GM18909 (cell line): ENCODE results near the gene ARL6IP6.
"Not testable (repeated sequence)": the region's sequence is repeated elsewhere in the genome, so short reads cannot be mapped to it uniquely, and the experiment has no call there.

Experiments
- ATAC-seq: cut with Tn5 transposase; IDR thresholded peaks from one replicate; pipeline ENCODE4 v1.9.1; 2021; ENCODE audit warnings: mild to moderate bottlenecking; ENCODE audit not compliant: unreplicated experiment, poor library complexity

The ARL6IP6 gene

DNA sequence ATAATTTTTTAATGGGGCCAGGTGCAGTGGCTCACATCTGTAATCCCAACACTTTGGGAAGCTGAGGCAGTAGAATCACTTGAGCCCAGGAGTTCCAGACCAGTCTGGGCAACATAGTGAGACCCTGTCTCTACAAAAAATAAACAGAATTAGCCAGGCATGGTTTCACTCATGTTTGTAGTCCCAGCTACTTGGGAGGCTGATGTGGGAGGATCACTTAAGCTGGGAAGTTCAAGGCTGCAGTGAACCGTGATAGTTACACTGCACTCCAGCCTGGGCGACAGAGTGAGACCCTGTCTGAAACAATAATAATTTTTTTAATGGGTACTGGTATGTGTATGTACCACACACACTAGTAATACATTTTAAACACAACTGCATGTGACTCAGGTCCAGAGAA, 2.4 kb downstream of the ARL6IP6 start:
- no peak for ATAC-seq

DNA sequence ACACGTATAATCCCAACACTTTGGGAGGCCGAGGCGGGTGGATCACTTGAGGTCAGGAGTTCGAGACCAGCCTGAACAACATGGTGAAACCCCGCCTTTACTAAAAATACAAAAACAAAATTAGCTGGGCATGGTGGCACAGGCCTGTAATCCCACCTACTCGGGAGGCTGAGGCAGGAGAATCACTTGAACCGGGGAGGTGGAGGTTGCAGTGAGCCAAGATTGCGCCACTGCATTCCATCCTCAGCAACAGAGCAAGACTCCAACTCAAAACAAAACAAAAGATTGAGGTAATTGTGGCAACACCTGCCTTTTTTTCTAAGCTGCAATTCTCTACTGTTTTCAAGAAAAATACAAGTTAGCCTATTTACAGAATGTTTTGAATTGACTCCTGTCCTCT, 4.2 kb downstream of the ARL6IP6 start:
- not testable (repeated sequence) for ATAC-seq

DNA sequence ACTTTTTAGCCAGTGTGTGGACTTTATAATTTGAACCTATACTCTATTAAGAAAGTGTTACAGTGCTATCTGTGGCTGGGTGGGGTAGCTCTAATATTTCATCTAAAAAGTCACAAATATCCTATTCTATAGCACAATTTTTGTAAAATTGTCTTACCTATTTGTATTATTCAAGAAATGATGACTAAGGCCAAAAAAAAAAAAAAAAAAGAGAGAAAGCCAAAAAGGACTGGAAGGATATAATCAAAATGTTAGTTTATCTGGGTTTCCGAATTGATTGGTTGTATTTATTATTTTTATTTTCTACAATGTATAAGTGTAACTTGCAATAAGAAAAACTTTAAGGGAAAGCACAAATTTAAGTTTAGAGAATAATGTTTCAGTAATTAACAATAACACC, 5.5 kb downstream of the ARL6IP6 start:
- no peak for ATAC-seq

DNA sequence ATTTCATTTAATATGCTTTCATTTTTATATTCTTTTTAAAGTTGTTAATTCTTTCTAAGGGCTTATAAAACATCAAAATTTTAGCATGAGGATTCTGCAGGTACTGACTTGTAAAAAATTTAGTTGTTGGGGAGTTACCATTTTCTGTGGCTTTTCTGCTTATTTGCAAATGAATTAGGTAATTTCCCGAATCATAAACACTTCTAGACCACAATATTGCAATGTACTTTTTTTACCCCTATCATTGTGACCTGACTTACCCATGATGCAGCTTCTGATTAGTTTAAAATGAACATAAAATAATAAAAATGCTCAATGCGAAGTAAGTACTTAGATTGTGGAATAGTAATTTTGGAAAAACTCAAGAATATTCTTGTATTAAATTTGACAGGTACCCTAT, 11.4 kb downstream of the ARL6IP6 start:
- no peak for ATAC-seq

DNA sequence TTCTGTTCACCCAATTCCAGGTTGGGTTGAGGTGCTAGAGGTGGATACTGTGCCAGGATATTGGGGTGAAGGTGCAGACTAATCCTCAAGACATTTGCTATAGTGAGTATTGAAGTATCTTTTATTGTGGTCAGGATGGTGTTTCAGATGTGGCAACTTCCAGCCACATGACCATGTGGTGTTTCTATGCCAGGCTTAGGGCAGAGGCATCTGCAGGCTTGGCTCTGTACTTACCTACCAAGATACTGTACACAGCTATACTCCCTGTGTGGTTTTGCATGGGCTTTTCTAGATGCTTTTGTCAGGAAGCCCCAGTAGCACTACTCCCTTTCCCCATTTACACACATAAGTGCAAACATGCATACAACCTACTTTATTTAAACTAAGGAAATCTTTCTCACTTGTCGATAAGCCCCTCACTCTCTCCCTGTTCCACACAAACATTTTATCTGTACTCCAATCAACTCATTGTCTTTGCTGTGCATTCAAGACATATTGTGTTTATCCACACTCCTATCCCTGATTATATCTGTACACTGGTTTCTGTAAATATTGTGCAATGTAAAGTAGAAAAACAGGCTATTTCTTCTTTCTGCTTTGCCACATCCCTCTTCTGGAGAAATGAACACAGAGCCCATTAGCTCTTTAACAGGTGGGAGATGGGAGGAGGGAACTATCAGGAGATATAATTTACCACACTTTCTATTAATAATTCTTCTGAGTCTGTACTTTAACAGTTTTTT, 12.3 kb downstream of the ARL6IP6 start:
- peak; percentile 94 for ATAC-seq

DNA sequence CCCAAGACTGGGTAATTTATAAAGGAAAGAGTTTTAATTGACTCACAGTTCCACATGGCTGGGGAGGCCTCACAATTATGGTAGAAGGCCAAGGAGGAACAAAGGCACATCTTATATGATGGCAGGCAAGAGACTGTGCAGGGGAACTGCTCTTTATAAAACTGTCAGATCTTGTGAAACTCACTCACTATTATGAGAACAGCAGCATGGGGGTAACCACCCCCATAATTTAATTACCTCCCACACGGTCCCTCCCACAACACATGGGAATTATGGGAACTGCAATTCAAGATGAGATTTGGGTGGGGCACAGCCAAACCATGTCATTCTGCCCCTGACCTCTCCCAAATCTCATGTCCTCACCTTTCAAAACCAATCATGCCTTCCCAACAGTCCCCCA, 19.1 kb downstream of the ARL6IP6 start:
- ATAC-seq = not testable (repeated sequence)

DNA sequence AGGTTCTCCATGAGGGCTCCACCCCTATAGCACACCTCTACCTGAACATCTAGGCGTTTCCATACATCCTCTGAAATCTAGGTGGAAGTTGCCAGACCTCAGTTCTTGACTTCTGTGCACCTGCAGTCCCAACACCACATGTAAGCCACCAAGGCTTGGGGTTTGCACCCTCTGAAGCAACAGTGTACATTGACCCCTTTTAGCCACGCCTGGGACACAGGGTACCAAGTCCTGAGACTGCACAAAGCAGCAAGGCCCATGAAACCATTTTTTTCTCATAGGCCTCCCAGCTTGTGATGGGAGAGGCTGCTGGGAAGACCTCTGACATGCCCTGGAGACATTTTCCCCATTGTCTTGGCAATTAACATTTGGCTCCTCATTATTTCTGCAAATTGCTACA, 20.0 kb downstream of the ARL6IP6 start:
- ATAC-seq = no peak

DNA sequence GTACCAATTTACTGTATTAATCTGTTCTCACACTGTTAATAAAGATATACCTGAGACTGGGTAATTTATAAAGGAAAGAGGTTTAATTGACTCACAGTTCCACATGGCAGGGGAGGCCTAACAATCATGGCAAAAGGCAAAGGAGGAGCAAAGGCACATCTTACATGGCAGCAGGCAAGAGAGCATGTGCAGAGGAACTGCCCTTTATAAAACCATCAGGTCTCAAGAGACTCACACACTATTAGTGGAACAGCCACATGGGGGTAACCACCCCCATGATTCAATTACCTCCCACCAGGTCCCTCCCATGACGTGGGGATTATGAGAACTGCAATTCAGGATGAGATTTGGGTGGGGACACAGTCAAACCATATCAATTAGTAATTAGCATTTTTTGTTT, 21.3 kb downstream of the ARL6IP6 start:
- ATAC-seq = not testable (repeated sequence)

DNA sequence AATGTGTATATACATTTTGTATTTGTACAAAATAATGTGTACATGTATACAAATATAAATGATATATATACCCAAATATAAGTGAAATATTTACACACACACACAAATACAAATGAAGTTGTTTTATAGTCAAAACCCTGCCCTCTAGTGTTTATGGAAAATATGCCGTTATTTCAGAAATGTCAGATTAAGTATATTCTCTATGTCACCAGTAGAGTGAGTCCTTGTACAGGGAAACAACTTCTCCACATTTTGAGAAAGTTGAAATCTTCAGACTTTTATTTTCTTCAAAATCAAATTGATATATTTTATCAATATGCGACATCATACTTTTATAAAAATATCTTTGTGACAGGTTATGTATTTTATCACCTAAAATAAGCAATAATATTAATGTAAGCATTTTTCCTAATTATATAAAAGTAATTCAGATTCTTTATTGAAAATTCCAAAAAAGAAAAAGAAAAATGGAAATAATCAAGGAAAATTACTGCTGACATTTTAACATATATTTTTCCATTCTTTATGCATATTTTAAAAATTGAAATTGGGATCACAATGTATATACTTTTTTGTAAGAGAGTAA, 22.4 kb downstream of the ARL6IP6 start:
- peak; percentile 88 for ATAC-seq

DNA sequence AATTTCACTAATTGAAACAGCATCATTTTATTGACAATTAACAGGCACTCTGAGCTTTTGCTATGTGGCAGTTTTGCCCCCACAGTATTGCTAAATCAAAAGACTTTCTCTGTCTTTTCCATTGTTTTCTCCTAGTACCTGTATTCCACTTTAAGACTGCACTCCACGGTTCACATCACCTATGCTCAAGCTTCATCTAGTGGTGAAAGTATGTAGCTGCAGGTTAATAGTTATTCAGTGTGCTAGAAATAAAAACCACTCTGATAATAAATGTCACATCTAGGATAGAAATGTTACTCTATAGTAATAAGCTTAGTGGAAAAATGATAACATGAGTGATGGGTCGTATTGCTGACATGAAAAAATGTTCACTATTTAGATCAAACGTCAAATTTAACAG, 24.6 kb downstream of the ARL6IP6 start:
- peak; percentile 69 for ATAC-seq

DNA sequence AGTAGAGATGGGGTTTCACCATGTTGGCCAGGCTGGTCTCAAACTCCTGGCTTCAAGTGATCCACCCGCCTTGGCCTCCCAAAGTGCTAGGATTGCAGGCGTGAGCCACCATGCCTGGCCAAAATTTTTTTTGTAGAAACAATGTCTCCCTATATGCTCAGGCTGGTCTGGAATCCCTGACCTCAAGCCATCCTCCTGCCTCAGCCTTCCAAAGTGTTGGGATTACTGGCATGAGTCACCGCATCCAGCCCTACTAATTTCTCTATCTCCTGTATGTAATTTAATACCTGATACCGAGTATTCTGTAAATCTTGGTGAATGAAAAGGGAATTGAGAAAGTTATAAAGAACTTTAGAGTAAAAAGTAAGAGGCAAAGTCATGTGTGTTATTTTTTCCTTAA, 29.3 kb downstream of the ARL6IP6 start:
- not testable (repeated sequence) for ATAC-seq

DNA sequence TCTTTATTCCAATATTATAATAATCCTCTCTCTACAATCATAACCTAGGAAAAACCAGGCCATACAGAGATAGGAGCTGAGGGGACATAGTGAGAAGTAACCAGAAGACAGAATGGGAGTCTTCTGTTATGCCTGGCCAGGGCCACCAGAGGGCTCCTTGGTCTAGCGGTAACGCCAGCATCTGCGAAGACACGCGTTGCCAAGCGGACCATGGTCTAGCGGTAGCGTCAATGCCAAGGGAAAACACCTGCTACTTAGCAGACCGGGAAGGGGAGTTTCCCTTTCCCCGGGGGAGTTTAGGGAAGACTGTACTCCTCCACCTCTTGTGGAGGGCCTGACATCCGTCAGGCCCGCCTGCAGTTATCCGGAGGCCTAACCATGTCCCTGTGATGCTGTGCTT, 36.6 kb downstream of the ARL6IP6 start:
- ATAC-seq = no peak

DNA sequence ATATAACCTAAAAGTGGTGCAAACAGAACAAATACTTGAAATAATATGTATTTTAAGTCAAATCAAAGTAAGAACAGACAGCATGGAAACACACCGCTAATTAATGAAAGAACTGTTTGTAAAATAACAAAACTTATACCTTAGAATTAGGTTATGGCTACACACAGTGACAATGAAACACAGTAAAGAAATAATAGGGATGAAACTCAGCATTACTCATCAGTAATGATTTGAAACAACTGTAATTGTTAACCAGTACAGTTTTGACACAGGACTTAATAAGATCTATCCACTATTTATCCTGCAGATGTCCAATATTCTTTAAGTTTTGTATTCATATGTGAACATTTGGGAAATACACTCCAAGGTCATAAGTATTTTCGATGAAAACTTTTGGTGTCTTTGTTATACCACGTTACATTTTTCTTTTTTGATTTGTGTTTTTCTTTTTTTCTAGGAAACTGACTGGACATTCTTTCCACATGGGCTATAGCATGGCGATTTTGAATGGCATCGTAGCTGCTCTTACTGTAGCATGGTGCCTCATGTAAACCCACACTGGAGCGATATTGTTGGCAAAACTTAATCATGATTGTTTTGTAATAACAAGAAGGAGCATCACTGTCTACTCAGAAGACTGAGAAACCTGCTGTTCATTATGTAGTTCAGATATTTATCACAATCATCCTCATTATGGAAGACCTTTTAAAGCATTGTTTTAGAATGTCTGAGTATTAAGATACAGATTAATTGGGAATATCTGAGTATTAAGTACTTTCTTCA, 41.1 kb downstream of the ARL6IP6 start:
- ATAC-seq = no peak

DNA sequence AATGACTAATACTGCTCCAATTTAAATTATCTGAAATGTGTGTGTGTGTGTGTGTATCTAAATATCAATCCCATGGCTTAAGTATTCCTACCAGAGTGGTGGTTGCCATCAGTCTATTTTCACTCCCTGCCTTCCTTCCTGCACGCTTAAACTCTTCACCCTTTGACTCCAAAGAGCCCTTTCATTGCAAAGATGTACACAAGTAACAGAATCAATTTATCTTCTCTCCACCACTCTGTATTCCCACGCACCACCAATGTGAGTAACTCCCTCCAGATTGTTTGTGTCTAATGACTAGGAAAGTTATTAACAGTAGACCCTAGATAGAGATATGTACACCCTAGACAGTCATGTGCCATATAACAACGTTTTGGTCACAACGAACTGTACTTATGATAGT, 42.8 kb downstream of the ARL6IP6 start:
- no peak for ATAC-seq

DNA sequence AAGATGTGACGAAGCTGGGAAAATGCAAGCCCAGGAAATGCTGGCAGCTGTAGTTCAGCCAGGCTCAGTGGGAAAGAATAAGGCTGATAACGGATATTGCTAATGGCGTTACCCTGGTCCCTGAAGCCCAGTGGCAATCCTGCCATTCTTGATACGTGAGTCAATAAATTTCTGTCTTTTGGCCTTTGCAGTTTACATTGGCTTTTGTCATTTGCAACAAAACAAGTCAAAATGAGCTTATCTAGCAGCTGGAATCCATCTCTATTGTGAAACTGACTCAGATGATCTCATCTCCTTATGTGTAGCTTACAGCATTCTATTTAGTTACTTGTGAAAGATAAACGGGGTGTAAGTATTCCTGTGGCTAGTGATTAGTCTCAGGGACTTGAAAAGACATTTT, 43.8 kb downstream of the ARL6IP6 start:
- ATAC-seq = no peak

DNA sequence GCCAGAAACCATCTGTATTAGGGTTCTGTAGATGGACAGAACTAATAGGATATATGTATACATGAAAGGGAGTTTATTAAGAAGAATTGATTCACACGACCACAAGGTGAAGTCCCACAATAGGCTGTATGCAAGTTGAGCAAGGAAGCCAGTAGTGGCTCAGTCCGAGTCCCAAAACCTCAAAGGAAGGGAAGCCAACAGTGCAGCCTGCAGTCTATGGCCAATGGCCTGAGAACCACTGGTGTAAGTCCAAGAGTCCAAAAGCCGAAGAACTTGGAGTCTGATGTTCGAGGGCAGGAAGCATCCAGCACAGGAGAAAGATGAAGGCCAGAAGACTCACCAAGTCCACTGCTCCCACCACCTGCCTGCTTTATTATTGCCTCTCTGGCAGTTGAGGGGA, 44.8 kb downstream of the ARL6IP6 start:
- ATAC-seq = not testable (repeated sequence)

DNA sequence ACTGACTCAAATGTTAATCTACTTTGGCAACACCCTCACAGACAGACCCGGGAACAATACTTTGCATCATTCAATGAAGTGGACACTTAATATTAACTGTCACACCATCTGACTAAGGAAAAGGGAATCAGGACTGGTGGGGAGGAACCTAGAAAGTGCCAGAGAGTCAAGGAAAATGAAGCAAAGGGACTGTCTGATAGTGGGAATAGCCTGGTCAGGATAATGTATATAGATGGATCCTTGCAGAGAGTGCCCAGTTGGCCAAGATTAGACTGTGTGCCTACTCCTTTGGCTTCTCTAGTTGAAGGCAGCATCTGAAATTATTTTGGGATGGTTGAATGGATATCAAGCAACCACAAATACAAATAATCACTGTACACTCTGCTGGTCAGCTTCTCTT, 45.2 kb downstream of the ARL6IP6 start:
- ATAC-seq = no peak

DNA sequence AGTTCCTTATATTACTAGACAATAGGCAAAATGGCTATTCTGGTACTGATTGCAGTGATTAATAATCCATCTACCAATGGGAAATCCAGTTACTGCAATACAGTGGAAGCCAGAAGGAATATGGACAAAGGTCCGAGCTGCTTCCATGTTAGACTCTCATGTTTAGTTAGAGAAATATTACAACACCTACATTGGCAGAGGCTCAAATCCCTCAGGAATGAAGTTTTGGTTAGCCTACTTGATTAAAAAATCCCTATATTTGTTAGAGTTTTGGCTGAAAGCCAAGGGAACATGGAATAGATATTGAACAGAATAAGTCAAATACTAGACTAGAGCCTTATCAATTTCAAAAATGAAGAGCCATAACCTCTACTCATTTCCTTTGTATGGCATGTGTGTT, 48.5 kb downstream of the ARL6IP6 start:
- no peak for ATAC-seq

DNA sequence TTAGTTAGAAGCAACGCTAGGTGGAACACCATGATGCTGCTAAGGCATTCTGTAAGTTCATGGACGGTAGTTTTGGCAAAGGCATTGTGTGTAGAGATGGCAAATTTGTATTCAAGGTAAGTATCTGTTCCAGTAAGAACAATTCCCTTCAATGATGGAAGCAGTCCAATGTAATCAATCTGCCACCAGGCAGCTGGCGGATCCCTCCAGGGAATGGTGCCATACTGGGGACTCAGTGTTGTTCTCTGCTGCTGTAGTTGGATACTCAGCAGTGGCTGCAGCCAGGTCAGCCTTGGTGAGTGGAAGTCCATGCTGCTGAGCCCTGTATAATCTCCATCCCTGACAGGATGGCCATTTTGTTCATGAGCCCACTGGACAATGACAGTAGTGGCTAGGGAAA, 62.8 kb downstream of the ARL6IP6 start:
- ATAC-seq = no peak

DNA sequence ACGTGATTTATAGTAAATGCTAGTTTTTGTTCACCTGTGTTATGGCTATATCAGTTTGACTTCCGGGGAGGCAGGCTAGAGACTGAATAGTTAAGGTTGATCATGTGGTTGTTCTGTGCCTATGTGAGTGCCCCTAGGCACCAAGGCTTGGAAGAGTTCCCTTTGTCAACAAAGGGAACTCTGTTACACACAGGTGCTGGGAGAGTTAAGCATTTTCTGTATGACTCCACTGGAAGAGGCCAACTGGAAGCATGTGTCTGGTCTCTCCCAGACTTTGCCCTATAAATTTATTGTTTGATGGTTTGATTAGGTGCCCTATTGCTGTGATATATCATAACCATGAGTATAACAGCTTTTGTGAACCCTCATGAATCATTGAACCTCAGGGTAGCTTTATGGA, 63.8 kb downstream of the ARL6IP6 start:
- no peak for ATAC-seq

DNA sequence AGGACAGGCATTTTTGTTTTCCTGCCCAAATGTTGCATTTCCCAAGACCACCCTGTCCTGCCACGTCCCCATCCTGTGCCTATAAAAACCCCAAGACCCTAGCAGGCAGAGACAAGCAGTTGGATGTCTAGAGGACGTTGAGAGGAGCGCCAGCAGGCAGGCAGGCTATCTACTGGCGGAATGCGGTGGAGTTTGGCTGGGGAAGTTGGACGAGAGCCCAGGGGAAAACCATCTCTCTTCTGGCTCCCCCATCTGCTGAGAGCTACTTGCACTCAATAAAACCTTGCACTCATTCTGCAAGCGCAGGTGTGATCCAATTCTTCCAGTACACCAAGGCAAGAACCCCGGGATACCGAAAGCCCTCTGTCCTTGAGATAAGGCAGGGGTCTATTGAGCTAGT, 72.5 kb downstream of the ARL6IP6 start:
- ATAC-seq = no peak

DNA sequence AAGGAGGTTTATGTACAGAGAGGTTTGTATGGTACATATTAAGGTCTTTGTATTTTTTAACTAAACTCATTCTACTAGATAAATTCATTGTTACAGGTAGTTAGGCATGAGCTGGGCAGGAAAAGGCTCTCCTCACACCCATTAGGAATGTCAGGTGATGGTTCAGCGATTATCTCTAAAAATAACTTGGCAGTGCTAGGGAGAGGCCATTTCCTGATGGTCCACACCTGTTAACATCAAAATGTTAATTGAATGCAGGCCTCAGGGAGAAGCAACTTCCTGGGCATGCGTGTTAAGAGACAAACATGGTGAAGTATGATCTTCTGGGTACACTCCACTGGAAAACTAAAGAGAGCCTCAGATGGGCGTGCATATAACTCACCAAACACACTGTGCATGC, 73.6 kb downstream of the ARL6IP6 start:
- no peak for ATAC-seq
